BLaER1 (cell line): Measurements from ENCODE around the gene PRPH2.

ENCODE experiments used
- H3K27ac ChIP-seq: shearing (Covaris generic); formaldehyde crosslinking; 2 replicates; pipeline ENCODE4 v1.8.1; 2022
- H3K27me3 ChIP-seq: shearing (Covaris generic); formaldehyde crosslinking; 2 replicates; pipeline ENCODE4 v1.8.1; 2022
- H3K36me3 ChIP-seq: shearing (Covaris generic); formaldehyde crosslinking; 2 replicates; pipeline ENCODE4 v1.8.1; 2022
- H3K4me1 ChIP-seq: shearing (Covaris generic); formaldehyde crosslinking; 2 replicates; pipeline ENCODE4 v1.8.1; 2022
- H3K4me2 ChIP-seq: shearing (Covaris generic); formaldehyde crosslinking; 2 replicates; pipeline ENCODE4 v1.8.1; 2022
- H3K4me3 ChIP-seq: shearing (Covaris generic); formaldehyde crosslinking; 2 replicates; pipeline ENCODE4 v1.8.1; 2022
- H3K9ac ChIP-seq: shearing (Covaris generic); formaldehyde crosslinking; 2 replicates; pipeline ENCODE4 v1.8.1; 2022
- H3K9me3 ChIP-seq: shearing (Covaris generic); formaldehyde crosslinking; 2 replicates; pipeline ENCODE4 v1.8.1; 2022
- H4K20me1 ChIP-seq: shearing (Covaris generic); formaldehyde crosslinking; 2 replicates; pipeline ENCODE4 v1.8.1; 2022
- Cebpa-rat ChIP-seq: shearing (Covaris generic); IDR thresholded peaks from 2 replicates; pipeline ENCODE4 v1.8.1; 2022

PRPH2 gene

GRCh38 chr6:42722497-42722896, at the start of gene PRPH2:
PRPH2 (minus strand) TSS chr6:42722597; CDS start chr6:42722334, 263 bp downstream.
- Histone ChIP-seq H4K20me1 (no peaks in the 10 kb centered on the region), H3K9ac (no peak within 1 kb of the TSS), H3K4me2 (no peak within 1 kb of the TSS), H3K4me3 (no peak within 1 kb of the TSS), H3K27ac (no peak within 1 kb of the TSS), H3K9me3 (no peaks in the 10 kb centered on the region), H3K4me1 (peaks cover 11% of the 10 kb centered on the region; the same call in 1 of the 2 replicates), H3K27me3 (no peaks in the 10 kb centered on the region), H3K36me3 (no peaks in the 10 kb centered on the region)
- no peak for TF ChIP-seq Cebpa-rat

- Histone ChIP-seq H3K9me3 (no peaks in the 10 kb centered on the region), H3K36me3 (no peaks in the 10 kb centered on the region), H4K20me1 (no peaks in the 10 kb centered on the region), H3K27me3 (no peaks in the 10 kb centered on the region), H3K9ac (0 out of 2 replicates have a peak overlapping the region, but pooled peaks have one; percentile 22), H3K4me3 (no peak overlapping the region), H3K4me2 (peak overlapping the region; percentile 89), H3K27ac (0 out of 2 replicates have a peak overlapping the region, but pooled peaks have one; percentile 29), H3K4me1 (peaks cover 34% of the 10 kb centered on the region)
- no peak for TF ChIP-seq Cebpa-rat
These were observed 49.3 kb upstream of the PRPH2 start for GRCh38 chr6:42771741-42772100.

GRCh38 chr6:42769836-42770235, 47.4 kb upstream of the PRPH2 start:
- H3K27me3 ChIP-seq = no peaks in the 10 kb centered on the region
- H3K9ac ChIP-seq = no peak overlapping the region
- TF ChIP-seq Cebpa-rat = no peak
- no peak overlapping the region for H3K27ac ChIP-seq
- H4K20me1 ChIP-seq = no peaks in the 10 kb centered on the region
- no peaks in the 10 kb centered on the region for H3K9me3 ChIP-seq
- H3K4me3 ChIP-seq = no peak overlapping the region
- peaks cover 26% of the 10 kb centered on the region for H3K4me1 ChIP-seq
- no peak overlapping the region for H3K4me2 ChIP-seq
- H3K36me3 ChIP-seq = no peaks in the 10 kb centered on the region; the same call in 1 of the 2 replicates

GRCh38 chr6:42769051-42769450, 46.7 kb upstream of the PRPH2 start:
- Histone ChIP-seq H3K4me1 (peaks cover 24% of the 10 kb centered on the region), H3K36me3 (no peaks in the 10 kb centered on the region; the same call in 1 of the 2 replicates), H4K20me1 (no peaks in the 10 kb centered on the region), H3K4me2 (no peak overlapping the region), H3K27me3 (no peaks in the 10 kb centered on the region), H3K27ac (no peak overlapping the region), H3K9me3 (no peaks in the 10 kb centered on the region), H3K4me3 (no peak overlapping the region), H3K9ac (no peak overlapping the region)
- TF ChIP-seq Cebpa-rat = no peak

GRCh38 chr6:42766163-42766670, 43.8 kb upstream of the PRPH2 start:
- Histone ChIP-seq H4K20me1 (no peaks in the 10 kb centered on the region), H3K36me3 (no peaks in the 10 kb centered on the region; the same call in 1 of the 2 replicates), H3K4me3 (no peak overlapping the region), H3K27me3 (no peaks in the 10 kb centered on the region), H3K9me3 (no peaks in the 10 kb centered on the region), H3K9ac (no peak overlapping the region), H3K4me2 (no peak overlapping the region), H3K27ac (no peak overlapping the region), H3K4me1 (peaks cover 13% of the 10 kb centered on the region)
- no peak for TF ChIP-seq Cebpa-rat

- no peak for TF ChIP-seq Cebpa-rat
- Histone ChIP-seq H3K4me3 (no peak overlapping the region), H3K4me1 (peaks cover 2% of the 10 kb centered on the region; the same call in 1 of the 2 replicates), H3K27ac (no peak overlapping the region), H3K36me3 (peaks cover 8% of the 10 kb centered on the region; the same call in 1 of the 2 replicates), H3K27me3 (no peaks in the 10 kb centered on the region), H3K9ac (no peak overlapping the region), H3K4me2 (no peak overlapping the region), H3K9me3 (no peaks in the 10 kb centered on the region), H4K20me1 (no peaks in the 10 kb centered on the region)
These were observed 42.7 kb upstream of the PRPH2 start for GRCh38 chr6:42764911-42765648.

GRCh38 chr6:42762950-42763349, 40.6 kb upstream of the PRPH2 start:
- no peak overlapping the region for H3K4me3 ChIP-seq
- no peaks in the 10 kb centered on the region for H3K9me3 ChIP-seq
- H4K20me1 ChIP-seq = no peaks in the 10 kb centered on the region
- no peak overlapping the region for H3K4me2 ChIP-seq
- TF ChIP-seq Cebpa-rat = no peak
- H3K36me3 ChIP-seq = peaks cover 22% of the 10 kb centered on the region; the same call in 1 of the 2 replicates
- no peaks in the 10 kb centered on the region for H3K27me3 ChIP-seq
- H3K4me1 ChIP-seq = no peaks in the 10 kb centered on the region
- H3K9ac ChIP-seq = no peak overlapping the region
- no peak overlapping the region for H3K27ac ChIP-seq

- Histone ChIP-seq H3K27me3 (no peaks in the 10 kb centered on the region), H3K4me2 (no peak overlapping the region)
These were observed 40.0 kb upstream of the PRPH2 start for GRCh38 chr6:42762426-42762859.

GRCh38 chr6:42761287-42762067, 39.1 kb upstream of the PRPH2 start:
- TF ChIP-seq Cebpa-rat = no peak
- Histone ChIP-seq H3K27me3 (no peaks in the 10 kb centered on the region), H3K27ac (no peak overlapping the region), H3K4me3 (no peak overlapping the region), H3K9me3 (no peaks in the 10 kb centered on the region), H3K36me3 (peaks cover 25% of the 10 kb centered on the region; the same call in 1 of the 2 replicates), H3K4me1 (no peaks in the 10 kb centered on the region), H3K9ac (no peak overlapping the region), H4K20me1 (no peaks in the 10 kb centered on the region), H3K4me2 (no peak overlapping the region)

More at GRCh38 chr6:42762426-42762859, 40.0 kb upstream of the PRPH2 start:
- Histone ChIP-seq H3K4me3 (no peak overlapping the region), H3K36me3 (peaks cover 25% of the 10 kb centered on the region; the same call in 1 of the 2 replicates), H3K4me1 (no peaks in the 10 kb centered on the region), H3K27ac (no peak overlapping the region), H3K9me3 (no peaks in the 10 kb centered on the region), H3K9ac (no peak overlapping the region), H4K20me1 (no peaks in the 10 kb centered on the region)
- TF ChIP-seq Cebpa-rat = no peak
